Retina (tissue), 1 donor: ENCODE data around the gene MYL6.

Experiments
- DNase-seq: peaks from one replicate; pipeline ENCODE4 v3.0.0-alpha.2; 2016

The MYL6 gene

DNA sequence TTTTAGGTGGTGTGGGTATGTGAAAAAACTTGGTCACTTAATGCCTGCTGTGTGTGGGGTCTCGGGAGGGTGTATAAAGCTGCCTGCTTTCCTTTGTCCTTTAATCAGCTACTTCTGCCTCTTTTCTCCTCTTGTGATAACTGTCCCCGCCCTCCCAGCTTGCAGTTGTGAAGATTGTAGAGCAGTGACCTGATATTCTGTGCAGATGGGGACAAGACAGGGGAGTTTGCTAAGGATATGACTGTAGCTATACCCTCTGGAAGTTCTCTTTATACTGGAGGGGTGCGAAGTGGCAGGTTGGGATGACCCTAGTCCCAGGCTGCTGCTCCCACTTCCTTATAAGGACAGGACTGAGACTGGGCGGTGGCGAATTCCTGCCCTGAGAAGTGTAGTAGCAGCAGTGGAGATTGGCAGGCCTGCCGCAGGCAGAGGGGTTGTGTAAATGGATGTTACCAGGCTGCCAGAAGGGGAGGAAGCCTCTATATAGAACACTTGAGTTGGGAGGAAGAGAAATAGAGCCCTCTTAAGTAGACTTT lies 835 bp downstream of the MYL6 start:
- DNase-seq = peak; percentile 51

DNA sequence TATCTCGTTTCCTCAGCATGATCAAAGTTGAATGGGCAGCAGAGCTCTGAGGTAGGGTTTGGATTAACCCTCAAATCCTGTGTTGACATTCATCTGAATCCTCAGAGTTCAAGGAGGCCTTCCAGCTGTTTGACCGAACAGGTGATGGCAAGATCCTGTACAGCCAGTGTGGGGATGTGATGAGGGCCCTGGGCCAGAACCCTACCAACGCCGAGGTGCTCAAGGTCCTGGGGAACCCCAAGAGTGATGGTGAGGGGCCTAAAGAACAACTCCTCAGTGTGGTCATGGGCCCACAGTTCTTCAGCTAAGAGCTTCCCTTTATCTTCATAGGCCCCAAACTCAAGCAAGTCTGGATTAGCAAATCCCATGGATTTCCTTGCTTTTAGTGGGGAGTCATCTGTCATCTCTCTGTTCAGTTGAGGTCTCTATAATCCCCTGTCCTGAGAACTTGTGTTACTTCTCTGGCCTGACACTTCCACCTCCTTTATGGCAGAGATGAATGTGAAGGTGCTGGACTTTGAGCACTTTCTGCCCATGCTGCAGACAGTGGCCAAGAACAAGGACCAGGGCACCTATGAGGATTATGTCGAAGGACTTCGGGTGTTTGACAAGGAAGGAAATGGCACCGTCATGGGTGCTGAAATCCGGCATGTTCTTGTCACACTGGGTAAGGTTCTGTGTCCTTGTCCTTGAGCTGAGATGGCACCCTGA lies 1.5 kb downstream of the MYL6 start:
- peak; percentile 32 for DNase-seq

DNA sequence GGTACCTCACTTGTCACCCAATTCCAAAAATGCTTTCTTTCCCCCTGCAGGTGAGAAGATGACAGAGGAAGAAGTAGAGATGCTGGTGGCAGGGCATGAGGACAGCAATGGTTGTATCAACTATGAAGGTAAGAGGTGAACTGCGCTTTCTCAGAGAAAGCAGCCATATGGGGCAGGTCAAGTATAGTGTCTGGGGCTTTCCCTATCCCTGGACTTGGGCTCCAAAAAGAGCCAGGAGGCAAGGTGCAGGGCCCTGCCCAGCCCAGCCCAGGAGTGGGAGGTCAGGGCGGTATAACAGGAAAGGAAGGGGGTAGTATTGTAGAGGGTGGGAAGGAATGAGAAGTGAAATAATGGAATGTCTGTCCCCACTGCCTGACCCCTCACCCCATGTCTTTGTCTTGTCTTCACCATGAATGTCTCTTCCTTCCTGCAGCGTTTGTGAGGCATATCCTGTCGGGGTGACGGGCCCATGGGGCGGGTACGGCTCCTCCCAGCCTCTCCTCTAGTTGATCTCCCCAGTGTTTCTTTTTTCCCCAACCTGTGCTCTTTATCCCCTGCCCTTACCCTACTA lies 2.1 kb downstream of the MYL6 start:
- DNase-seq = no peak

DNA sequence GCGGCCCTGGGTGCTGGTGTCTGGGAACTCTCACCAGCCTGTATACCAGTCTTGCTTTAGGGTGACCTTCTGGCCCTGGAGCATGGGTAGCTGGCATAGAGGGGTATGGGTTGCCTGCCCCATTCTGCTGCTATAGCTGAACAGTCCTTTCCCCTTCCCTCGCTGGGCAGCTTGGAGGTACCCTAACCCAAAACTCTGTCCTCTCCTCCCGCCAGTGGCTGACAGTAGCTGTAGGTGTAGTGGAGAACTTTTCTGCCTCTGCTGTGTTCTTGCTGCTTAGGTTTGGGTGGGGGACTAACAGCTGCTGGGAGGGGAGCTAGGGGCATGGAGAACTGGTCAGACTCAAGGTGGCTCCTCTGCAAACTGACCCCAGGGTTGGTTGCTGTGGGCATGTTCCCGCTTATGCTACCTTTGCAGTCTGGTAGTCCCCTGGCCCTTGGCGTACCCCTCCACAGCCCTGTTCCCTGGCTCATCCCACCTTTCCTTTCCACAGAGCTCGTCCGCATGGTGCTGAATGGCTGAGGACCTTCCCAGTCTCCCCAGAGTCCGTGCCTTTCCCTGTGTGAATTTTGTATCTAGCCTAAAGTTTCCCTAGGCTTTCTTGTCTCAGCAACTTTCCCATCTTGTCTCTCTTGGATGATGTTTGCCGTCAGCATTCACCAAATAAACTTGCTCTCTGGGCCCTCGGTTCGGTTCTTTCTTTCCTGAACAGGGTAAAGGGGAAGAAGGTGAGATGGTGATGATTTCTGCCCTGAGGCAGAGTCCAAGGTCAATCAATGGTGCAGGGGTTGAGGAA lies 2.9 kb downstream of the MYL6 start:
- DNase-seq = no peak

DNA sequence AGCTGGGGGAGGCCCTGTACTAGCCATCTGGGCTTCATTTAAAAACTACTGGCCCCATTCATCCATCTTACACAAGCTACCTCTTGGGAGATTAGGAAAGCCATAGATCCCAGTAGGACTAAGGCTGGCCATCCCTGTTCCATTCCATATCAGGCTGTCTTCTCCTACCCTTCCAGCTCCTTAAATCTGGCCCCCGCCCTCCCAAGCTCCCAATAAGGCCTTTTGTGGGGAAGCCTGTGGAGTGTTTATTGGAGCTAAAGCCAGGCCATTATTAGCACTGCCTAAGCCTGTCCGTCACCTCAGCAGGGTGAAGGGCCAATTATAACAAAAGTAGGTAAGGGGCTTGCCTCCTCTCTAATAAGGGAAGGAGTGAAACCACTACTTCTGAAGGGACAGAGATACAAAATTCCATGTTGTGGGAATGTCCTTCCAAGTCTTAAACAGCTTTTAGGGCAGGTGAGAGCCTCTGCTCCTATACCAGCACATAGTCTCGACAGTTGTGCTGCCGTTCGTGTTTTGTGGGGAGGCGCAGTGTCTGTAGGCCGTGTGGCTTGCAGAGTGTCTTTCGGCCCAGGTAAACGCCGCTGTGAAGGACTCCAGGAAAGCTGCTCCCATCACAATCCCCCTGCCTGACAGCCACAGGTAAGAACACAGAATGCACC lies 3.7 kb downstream of the MYL6 start:
- no peak for DNase-seq

DNA sequence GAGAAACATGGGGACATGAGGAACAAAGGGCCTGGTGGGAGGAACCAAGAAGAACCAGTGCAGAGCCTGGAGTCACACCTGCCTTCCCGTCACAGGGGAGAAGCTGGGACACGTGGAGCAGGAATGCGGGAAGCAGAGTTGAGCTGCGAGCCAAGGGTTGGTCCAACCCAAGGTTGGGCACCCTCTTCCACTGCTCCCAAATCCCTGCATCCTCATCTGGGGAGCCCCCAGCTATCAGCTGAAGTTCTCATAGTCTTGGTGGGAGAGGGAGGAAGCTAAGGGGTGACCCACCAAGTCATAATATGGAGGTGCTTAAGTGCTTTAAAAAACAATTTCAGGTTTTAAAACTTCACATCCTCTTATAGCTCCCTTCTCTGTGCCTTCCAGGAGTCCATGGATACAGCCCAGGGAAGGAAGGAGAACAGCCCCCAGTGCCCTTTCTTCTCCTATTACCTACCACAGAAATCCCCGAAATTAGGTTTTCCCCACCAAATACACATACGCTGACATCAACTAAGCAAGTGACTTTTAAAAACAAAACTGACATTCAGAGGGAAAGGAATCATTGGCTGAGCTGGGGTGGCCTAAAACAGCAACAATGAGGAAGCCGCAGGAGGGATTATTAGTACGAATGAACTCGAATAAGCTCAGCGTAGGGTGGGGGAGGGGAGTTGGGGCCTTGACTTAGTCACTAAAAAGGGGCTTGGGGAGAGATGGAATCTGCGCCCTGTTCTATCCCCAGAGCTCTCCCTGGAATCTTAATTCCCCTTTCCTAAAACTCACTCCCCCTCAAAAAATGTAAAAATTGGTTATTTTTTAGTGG lies 4.5 kb downstream of the MYL6 start:
- DNase-seq = no peak

DNA sequence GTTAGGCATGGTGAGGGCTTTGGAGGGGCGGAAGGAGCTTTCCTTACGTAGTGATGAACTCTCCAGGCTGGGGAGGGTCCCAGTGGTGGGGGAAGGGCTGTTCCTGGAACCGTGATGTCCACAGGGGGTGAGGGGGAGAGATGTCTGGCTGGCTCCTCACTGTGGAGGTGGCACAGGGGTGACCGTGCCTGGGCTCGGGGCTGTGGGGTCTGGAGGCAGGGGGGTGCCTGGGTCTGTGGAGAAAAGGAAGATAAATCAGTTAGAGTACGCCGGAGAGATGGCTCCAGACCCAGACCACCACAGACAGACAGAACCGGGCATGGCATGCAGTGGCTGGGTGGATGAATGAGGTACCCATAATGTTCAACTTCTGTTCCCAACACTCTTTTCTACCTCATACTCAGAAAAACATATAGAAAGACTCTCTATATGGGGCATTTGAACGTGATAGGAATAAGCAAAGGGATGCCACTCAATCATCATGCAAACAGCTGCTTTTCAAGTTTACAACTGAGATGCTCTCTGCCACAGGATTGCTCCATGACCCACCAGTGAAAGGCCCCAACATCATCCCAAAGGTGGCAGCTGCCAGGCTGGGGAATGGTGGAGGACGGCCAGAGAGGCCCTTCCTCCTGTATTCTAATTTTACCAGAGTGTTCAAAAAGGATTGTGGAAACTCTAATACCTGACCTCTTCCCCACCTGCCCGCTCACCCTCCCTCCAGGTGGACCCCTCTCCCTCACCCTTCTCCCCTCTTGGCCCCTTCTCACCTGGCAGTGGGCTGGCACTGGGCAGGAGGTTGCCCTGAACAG lies 5.6 kb downstream of the MYL6 start:
- DNase-seq = no peak

DNA sequence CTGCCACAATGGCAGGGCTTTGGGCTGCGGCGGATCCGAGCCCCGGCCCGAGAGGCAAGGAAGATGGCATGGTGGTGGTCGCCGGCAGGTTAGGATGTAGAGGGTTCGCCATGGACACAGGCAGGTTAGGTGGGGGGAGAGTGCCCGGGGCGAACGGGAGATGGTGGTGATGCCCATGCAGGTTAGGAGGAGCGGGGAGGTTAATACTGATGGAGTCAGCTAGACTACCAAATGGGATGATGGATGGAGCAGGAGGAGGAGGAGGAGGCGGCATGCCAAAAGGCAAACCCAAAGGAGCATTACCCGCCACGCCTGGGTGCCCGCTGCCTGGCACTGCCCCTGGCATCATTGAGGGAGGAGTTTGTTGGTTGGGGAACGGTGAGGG lies 6.2 kb downstream of the MYL6 start:
- no peak for DNase-seq

DNA sequence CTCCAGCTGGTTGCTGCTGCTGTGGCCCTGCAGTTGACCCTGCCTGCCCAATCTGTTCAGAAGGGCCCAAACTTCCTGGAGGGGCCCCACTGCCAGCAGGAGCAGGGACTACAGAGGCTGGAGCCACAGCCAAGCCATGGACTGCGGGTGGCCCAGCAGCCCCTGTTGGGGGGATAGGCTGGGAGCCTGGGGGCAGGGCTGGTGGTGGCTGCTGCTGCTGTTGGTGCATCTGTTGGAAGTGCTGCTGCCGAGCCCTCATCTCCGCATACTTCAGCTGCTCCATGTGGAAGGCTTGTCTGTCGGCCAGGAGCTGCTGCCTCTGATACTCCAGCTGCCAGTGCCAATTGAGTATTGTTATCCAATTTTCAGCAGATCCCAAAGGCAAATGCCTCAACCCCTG lies 7.2 kb downstream of the MYL6 start:
- DNase-seq = no peak

DNA sequence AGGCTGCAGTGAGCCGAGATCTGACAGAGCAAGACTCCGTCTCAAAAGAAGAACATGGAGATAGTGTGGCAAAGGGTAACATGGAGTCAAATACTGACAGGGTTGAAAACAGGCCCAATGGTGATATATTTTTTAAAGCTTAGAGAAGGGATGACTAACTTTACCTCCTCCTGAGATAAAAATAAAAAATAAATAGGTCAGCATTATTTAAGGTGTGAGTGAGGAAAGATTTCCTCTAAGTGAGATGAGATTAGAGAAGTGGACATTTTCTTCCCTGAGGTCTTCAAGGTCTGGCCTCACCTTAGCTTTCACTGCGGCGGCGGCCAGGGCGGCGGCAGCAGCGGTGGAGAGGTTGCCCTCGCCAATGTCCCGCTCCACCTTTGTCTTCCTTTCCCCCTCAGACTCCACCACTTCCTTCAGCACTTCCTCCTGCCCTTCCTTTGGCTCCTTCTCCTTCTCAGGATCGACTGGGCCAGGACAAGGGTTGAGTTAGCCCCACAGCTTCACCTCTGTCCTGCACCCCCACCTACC lies 11.1 kb downstream of the MYL6 start:
- no peak for DNase-seq

DNA sequence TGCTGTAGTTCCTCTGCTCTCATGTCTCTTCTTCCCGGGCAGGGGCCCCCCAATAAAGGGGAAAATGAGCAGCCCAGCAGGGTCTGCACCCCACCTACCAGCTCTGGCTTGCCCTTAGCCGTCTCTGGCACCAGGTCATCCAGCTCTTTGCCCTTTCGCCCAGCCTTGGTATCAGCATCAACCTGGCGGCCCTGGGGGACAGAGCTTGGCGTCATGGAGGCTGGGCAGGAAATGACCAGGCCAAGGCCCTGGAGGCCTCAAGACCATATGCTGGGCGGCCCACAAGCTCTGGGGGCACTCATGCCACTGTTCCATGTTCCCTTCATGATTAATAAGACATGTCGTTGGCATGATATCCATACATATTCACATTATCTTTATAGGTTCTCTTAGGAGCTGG lies 14.7 kb downstream of the MYL6 start:
- DNase-seq = no peak

DNA sequence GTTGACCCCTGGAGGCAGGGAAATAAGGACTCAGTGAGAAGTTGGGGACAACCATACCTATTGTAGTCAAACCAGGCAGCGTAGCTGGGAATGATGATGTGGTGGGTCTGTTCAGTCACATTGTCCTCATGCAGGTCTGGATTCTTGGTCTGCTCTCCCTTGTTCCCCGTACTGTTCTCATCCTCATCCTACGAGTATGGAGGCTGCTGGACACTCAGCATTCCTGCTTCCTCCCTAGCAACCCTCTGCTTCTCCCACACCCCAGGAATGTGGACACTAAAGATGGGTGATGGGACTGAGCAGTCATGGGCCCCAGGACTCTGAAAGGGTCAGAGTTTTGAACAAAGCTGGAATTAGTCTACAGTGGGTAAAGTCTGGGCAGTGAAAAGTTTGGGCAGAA lies 20.2 kb downstream of the MYL6 start:
- no peak for DNase-seq

DNA sequence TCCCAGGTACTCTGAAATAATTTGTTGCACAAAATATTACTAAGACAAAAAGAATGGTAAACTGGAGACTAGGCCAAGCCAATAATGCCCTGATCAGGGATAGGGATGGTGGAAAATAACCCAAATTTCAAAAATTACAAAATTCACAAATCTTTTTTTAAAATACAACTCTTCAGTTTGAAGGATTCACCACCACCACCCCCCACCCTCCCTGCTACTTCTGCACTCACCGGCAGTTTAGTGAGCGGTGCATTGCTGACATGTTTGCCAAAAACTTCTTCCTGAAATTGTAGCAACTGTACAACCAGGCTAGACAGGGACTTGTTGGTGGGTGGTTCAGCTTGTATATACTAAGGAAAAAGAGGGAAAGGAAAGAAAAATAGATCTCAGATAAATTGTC lies 28.8 kb downstream of the MYL6 start:
- no peak for DNase-seq

DNA sequence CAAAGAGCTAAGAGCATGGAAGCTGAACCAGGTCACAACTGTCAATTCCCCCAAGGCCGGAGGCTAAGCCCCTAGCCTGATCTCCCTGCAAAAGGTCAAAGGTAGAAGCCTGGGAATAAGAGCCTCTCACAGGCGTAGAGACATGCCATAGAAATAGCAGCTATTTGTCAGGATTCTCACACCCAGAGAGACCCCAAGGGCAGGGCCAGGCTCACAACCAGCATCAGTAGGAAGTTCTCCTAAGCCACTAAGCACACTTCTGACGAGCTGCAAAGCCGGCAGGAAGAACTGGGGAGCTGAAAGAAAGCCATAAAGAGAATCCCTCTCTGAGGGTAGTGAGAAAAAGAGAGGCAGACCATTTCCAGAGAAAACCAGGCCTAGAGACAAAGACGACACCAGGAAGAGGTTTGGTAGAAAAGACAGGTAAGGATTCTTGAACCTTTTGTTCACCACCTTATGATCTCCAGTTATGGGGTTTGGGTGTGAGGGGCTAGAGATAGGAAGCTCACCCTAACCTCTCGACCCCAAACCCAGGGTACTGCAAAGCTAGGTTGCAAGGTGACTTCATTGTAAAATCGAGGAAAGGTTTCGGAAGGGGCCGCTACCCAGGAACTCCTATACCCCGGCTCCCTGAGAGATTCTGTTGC lies 30.1 kb downstream of the MYL6 start:
- DNase-seq = peak; percentile 58

DNA sequence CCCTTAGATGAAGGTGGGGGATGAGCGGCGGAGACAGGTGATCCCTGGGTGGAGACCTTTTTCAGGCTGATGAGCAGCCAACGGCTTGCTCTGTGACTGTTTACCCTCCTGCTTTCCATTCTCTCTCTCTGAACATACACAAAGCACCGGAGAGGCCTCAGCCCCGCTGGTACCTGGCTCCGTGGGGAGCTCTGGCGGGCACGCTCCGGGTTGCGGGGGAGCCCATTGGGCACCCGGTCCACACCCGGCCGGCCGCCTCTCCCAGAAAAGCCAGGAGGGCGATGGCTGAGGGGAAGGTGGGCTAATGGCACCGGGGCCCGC lies 30.6 kb downstream of the MYL6 start:
- DNase-seq = no peak

DNA sequence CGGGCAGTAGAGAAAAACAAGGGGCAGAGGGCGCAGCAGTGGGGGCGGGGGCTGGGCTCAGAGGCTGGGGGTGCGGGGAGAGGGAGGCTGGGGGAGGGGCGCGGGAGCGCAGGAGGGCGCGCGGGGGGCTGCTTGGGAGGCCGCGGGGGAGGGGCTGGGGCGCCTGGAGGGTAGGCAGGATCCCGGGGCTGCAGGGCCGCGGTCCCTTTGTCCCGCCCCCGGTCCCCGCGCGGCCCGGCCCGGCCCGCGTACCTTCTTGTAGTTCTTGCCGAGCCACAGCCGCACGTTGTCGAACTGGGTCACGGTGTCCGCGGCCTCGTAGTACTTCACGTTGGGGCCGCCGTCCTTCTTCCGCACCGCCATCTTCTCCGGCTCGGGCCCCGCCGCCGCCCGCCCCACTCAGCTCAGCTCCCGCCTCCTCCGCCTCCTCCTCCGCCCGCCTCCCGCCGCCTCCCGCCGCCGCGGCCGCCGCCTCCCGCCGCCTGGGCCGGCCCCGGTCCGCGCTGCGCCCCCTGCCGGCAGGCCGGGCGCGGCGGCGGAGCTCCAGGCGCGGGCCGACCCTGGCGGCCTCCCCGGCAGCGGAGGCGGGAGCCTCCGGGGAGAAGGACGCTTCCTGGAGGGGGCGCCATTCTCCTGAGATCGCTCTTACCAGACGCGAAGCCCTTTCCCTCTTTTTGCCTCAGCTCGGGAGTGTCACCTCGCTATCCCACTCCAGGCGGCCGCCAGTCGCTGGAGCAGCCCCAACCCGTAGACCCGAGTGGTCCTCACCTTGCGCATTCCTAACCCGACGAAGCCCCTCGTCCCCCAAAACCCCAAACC lies 31.1 kb downstream of the MYL6 start, which contains the start of gene SMARCC2:
Gene SMARCC2, minus strand, starts transcription at position 385 of the 819 bp plus-strand sequence. Its CDS starts 22 bp downstream, at position 363.
- DNase-seq = peak; percentile 89

DNA sequence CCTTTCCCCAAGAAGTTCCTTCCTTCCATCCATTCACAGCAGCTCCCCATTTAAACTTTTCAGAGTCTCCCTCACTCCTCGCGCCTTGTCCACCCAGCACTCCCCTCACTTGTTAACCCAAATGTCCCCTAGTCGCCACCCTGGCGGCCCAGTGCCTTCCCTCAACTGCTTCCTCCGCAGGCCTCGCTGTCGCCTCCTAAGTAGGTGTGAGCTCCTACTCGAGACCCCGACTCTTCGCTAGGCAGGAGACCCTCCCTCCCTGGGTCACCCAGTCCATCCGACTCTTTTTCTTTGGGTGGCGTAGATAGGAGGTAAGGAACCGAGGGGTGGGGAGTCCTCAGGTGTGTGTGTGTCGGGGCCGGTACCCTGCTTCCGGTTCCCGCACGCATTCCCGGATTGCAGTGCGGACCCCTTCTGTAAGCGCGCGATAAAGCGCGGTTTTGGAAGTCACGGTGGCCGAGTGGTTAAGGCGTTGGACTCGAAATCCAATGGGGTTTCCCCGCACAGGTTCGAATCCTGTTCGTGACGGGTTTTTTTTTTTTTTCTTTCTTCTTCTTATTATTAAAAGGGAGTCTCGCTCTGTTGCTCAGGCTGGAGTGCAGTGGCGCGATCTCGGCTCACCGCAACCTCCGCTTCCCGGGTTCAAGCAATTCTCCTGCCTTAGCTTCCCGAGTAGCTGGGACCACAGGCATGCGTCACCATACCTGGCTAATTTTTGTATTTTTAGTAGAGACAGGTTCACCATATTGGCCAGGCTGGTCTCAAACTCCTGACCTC lies 31.9 kb downstream of the MYL6 start:
- DNase-seq = peak; percentile 97

DNA sequence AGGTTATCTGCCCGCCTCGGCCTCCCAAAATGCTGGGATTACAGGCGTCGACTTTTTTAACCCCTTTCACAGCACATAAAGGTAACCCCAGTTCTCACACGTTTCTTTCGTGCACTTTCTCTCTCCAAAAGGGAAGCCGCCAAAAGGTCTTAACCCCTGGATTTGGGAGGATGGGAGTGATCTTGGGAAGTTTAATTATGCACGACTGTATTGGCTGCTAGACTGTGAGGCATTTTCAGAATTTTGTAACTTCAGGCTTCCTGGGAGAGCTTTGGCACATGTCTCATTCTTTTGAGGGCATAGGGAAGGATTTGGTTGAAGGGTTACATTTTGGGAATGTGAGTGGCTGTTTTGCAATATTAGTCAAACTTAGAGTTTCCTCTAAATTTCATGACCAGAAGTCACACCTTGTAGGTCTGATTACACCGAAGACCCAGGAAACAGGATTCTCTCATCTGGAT lies 32.6 kb downstream of the MYL6 start:
- DNase-seq = no peak

DNA sequence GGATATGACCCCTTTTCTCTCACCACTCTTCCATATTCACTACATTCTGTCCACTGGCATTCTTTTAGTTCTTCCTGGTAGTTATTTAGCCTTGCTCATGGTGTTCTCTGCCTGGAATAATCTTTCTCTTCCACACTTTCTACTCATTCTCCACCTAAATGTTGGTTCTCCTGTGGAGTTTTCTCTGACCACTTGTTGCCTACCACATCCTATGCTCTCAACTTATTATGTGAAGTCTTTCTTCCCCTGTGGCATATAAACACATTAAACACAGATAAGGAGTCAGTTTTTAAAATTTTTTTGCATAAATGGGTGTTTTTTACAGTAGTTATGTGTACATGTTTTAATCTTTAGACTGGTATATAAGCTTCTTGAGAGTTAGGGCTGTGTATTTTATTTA lies 34.4 kb downstream of the MYL6 start:
- no peak for DNase-seq
